Jurkat, Clone E6-1 (cell line): ENCODE data around the gene KITLG.
"Not testable (repeated sequence)": the region's sequence is repeated elsewhere in the genome, so short reads cannot be mapped to it uniquely, and the experiment has no call there.

Source experiments
- DNase-seq: peaks from one replicate; pipeline ENCODE4 v3.0.0-alpha.2; 2011; ENCODE audit warnings: low read depth, low spot score
- H3K4me3 ChIP-seq: 2 replicates; pipeline ENCODE4 v1.5.1; 2011; ENCODE audit warnings: mild to moderate bottlenecking, low read length, control low read depth, moderate library complexity

Gene KITLG

DNA sequence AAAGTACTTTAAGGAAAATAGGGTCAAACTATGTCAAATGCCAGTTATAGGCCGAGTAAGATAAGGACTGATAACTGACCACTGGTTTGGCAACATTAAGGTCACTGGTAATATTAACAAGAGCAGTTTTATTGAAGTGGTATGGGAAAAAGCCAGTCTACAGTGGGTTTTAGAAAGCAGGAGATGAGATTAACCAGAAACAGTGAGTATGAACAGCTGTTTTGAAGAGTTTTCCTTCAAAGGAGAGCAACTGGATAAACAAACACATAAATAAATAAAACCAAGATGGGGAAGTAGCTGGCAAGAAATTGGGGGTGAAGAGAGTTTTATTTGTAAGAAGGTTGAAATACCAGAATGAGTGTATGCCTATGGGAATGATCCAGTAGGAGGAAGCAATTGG, 30.3 kb downstream of the KITLG start:
- no peak overlapping the region for H3K4me3 ChIP-seq
- no peak for DNase-seq

DNA sequence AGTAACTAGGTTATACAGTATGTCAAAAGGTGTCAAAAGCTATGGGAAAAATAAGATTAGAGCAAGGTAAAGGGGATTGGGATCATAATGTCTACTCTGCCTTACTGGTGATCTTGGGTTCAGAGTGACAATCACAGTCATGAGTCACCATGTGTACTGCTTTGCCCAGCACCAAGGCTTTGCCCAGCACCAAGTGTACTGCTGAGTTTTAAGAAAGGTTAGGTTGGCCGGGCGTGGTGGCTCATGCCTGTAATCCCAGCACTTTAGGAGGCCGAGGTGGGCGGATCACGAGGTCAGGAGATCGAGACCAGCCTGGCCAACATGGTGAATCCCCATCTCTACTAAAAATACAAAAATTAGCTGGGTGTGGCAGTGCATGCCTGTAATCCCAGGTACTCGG, 32.3 kb downstream of the KITLG start:
- not testable (repeated sequence) for H3K4me3 ChIP-seq, DNase-seq

DNA sequence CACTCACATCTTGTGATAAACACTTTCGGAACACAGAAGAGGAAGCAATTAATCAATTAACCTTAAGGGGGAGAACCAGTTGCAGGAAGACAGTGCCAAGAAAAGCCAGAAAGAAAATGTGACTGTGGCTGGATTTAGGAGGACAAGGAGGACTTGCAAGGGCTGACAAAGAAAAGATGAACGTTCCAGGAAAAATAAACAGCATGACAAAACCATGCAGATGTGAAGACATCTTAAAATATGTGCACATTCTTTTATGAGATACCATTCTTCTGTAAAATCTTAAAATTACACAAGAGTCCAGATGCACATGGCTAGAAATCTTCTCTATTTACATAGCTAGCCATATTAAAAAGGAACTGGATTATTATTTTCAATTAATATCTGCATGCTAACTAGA, 33.4 kb downstream of the KITLG start:
- no peak overlapping the region for H3K4me3 ChIP-seq
- DNase-seq: no peak

DNA sequence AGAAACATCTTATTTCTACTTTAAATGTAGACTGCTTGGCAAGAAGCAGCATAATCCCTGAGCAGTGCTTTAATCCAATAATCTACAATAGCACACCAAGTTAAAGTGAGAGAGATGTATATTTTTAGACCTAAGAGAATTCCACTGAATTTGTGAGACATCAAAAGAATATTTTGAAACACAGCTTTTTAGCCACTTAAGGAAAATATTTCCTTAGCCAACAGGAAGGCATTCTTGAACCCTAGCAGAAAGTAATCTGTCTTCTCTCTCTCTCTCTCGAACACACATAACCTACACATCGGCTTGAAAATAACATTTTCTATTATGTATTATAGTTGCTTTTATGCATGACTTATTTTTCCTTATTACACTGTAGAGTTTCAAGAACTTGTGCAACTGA, 34.0 kb downstream of the KITLG start:
- no peak for DNase-seq
- no peak overlapping the region for H3K4me3 ChIP-seq

DNA sequence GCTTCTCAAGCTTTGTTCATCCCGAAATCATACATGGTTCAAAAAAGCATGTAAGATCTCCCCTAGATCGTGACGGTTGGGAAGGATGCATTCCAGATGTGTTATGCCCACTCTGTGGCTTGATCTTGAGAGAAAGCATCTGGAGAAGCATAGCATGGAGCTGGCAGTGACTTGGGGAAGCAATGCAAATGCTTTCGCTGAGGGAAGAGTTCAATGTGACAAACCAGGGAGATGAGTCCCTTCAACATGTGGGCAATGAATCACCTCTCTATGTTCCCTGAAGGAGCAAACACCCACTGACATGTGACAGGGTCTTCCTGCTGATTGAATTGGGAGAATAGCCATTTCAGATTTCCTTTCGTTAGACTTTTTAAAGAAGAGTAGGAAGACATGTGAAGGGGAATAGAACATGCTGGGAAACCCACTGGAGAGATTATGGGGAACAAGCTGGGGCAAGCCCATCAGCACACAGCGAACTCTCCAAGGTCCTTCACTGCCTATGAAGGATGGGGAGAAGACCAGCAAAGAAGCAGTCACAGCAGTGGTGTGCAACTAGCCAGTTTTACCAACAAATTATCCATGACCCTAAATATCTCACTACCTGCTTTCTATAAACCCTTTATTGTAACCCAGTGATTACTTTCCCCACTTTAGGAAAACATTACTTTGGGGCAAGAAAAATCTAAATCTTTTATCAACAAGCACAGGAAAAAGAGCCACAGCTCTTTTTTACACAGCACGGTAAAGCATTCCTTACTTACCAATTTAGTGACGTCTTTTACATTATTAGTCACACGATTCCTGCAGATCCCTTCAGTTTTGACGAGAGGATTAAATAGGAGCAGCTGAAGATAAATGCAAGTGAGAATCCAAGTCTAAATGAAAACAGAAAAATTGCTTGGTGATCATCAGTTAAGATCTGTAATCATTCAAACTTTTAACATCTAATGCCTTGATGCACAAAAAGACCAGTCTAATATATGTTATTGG, 35.0 kb downstream of the KITLG start:
- no peak overlapping the region for H3K4me3 ChIP-seq
- no peak for DNase-seq

DNA sequence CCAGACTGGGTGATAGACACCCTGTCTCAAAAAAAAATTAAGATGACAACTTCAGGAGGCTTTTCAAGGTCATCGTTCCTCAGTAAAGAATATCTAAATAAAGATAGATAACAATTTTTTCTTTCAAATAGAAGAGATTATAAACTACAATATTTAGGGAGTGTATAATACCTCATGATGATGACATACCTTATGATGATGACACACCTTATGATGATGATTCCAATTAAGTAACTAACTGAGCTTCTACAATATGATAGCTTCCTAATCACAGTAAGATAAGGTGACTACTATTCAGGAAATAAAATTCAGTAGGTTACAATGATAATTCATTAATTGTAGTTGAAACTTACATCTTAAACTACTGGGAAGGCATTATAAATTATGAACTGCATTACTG, 40.4 kb downstream of the KITLG start:
- H3K4me3 ChIP-seq: no peak overlapping the region
- DNase-seq: no peak

DNA sequence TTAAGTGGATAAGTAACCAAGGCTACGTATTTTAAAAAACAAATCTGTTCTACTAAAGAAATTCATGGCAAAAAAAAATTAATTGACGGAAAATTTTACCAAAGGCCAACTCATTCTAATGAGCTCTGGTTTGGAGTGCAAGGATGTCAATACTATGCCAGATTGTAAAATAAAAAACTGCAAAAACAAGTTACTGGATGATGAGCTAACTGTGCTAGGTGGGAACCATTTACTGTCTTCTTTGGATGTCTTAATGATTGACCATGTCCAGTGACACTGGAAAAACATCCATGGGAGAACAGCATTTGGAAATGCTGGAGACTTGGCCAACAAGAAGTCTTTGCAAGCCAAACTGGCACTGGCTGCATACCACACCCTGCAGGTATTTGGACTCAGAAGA, 41.6 kb downstream of the KITLG start:
- no peak overlapping the region for H3K4me3 ChIP-seq
- DNase-seq: no peak

DNA sequence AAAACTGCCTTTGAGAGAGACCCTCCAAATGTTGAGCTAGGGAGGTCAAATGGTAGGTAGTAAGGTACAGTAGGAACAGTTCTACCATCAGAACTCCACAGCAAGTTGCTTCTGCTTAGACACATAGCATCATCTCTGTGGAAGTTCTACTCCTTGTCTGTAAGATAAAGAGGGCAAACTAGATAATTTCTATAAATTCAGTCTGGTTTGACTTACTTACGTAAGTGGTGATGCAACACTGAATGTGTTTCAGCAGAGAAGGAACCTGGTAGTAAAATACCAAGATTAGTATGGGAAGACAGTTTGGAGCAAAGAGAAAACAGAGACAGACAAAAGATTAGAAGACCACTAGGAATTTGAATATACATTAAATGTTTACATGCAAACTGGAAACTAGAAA, 42.0 kb downstream of the KITLG start:
- no peak for DNase-seq
- no peak overlapping the region for H3K4me3 ChIP-seq

DNA sequence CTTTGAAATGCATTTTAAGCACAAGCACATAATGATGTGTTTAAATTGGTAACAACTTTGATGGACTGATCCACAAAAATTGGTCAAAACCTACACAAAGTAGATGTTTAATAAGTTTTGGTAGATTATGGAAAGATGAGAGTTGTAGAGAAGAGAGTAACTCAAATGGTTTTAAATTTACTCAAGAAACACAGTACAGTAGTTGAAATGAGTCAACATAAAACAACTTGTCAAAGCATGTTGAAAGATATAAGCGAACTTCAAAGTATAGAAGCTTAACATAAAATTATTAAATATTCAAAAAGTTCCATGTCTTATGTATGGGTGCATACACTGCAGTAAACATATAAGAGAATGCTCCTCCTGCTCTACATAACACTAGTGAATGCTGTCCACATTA, 49.4 kb downstream of the KITLG start:
- no peak overlapping the region for H3K4me3 ChIP-seq
- DNase-seq: no peak

DNA sequence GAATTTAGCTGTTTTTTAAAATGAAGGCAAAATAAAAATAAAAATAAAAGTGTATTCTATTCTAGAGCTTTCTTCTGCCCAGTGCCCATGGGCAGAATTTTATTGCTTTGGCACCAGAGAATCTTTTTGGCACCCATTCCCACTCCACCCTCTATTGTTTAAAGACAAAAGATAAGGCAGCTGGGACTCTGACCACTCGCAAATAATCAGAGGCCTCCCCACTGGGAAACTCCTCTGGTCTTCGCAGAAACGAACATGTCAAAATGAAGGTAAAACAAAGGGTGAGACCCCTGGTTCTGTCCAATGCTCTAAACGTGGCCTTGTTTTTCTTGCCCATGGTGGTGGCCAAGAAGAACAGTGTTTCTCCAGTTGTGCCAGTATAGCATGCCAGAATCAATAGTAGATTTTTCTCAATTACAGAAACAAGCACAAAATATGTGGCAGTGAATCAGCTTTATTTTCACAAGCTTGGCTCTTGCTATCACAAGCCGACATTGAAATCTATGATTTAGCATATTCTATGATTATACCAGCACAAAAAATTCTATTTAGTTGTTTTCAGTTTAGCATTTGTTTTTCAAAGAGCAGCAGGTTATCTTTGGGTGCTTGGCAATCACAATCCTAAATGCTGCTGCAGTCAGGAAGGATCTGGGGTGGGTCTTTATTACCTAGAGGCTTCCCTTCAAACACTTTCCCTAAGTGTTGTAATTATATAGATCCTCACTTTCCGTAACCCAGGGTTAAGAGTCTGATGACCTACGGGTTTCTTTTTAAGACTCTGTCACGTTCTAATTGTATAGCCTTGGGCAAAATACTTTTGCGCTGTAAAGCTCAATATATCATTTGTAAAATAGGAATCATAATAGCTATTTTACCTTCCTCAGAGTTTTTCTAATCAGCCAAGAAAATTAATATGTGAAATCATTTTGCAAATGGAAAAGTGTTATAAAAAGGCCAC, 50.5 kb downstream of the KITLG start:
- DNase-seq: no peak
- no peak overlapping the region for H3K4me3 ChIP-seq

DNA sequence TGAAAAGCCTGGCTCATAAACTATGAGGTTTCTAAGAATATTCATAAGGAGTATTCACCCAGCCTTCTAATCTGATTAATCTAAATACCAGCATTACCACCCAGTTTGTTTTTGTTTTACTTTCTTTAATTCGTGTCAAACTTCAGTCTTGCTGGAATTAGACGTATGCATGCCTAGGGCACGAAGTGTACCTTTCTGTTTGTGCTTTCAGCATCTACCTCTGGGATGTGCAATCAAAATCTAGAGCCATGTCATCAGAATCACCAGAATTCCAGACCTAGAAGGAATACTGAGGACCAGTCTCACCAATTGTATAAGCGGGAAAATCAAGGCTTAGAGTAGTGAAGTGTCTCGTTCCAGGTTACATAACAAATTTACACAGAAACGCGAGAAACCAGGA, 57.3 kb downstream of the KITLG start:
- no peak for DNase-seq
- no peak overlapping the region for H3K4me3 ChIP-seq

DNA sequence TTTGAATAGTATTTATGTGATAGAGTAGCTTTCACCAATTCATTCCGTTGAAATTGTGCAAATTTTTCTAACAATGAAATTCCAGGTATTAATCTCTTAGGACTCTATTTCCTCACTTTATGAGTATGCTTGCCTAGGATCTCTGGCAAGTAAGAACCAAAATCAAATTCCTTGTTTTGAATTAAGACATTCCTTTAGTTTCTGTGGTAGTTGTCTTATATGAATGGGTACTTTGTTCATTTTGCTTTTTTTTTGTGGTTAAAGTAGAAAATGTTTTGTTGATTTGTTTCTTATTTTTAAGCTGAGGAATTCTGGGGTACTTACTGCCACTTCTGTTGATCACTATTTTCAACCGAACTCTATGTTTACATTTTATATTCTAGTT, 59.8 kb downstream of the KITLG start:
- no peak overlapping the region for H3K4me3 ChIP-seq
- no peak for DNase-seq

DNA sequence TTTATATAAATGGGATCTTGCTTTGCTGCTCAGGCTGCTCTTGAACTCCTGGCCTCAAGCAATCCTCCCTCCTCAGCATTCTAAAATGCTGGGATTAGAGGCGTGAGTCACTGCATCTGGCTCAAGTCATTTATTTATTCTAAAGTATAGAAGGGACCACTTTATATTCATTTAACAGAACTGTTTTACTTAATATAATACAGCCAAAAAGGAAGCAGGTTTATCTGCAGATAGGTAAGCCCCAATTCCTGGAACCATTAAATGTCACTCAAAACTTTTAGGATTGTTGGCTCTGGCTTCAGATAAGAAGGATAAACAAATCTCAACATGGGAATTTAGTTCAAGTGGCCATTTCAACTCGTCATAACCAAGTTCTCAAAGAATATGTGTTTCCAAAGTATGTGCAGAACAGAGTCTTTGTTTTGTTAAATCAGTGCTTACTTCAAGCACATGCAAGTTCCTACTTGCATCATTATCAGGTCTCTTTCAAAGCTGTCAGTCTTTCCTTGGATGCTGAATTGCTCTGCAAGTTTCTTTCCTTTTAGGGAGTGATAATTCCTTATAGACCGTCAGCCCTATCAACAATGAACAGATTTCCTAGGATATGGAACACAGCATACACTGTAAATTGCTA, 60.4 kb downstream of the KITLG start:
- no peak for DNase-seq
- no peak overlapping the region for H3K4me3 ChIP-seq

DNA sequence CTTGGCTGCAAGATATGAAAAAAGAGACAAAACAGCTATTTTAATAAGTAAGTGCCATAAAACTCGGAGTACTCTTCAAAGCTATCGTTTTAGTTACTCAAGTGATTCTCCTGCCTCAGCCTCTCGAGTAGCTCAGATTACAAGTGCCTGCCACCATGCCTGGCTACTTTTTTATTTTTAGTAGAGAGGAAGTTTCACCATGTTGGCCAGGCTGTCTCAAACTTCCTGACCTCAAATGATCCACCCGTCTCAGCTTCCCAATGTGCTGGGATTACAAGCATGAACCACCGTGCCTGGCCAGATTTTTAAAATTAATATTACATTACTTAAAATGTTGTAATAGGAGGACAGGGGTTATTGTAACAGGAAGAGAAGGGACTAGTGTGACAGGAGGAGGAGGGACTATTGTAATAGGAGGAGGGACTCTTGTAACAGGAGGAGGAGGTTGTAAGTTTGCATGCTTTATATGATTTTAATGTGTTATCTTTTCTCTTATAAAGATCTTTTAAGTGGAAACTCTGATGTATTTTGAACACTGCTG, 61.3 kb downstream of the KITLG start:
- H3K4me3 ChIP-seq: no peak overlapping the region
- DNase-seq: no peak

DNA sequence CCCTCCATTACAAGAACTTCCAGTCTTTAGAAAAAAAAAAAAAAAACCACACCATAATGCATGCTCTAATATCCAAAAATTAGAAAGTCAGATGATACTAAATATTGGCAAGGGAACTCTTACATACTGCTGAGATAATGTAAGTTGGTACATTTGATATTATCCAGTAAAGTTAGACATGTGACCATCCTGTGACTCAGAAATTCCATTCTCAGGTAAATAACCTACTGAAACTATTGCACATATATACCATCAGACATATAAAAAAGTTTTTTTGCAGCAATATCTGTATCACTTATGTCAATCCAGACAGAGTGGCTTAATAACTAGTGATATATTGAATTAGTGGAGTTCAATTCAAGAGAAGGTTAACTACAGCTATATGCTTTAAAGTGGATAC, 63.5 kb downstream of the KITLG start:
- no peak overlapping the region for H3K4me3 ChIP-seq
- no peak for DNase-seq

DNA sequence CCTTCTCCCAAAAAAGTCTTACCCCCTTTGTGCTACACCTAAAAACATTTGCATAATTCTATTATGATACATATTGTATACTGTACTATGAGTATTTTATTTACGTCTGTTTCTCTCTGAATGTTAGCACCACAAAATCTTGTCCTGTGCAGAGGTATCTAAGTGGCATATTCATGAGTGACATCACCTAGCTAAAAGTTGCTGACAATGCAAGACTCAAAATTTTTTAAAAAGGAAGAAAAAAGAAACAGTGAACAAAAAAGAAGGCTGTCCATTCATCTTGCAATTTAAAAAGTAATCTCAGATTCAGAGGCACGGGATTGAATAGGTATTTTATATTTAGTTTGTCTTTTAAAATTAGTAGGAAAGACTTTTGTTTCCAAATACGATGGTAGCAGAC, 69.4 kb downstream of the KITLG start:
- H3K4me3 ChIP-seq: no peak overlapping the region
- no peak for DNase-seq

DNA sequence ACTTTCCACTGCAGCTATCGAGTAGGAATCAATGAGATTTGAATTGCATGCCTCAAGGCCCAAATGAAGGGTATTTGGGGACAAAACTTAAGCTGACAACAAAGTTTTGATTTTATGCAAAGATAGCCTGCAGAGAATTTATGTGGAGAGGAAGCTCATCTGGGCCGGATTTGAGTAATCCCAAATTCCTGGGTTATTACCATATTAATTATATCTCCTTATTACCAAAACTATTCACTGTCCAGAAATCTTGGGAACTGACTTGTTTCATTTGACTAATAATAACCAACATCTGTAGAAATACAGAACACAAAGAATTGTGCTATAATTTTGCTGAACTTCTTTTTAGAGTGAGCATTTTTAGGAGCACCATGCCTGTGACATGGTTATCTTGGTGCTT, 70.4 kb downstream of the KITLG start:
- H3K4me3 ChIP-seq: no peak overlapping the region
- DNase-seq: no peak

DNA sequence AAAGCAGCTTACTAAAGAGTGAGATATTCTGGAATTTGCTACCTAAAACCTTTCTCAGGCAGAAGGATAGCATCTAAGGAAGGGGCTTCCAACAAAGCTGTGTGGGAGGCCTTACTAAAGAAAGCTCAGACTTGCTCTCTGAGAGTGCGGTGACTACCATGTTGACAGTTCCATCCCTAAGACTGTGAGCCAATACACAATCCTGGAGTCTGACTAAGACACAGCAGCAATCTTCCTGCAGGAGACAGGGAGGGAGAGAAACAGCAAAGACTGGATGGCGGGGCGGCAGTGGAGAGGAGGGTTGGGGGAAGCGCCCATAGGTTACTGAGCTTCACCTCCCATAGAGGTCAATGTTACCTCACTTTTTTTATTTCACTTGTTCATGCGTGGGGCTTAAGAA, 70.9 kb downstream of the KITLG start:
- DNase-seq: no peak
- H3K4me3 ChIP-seq: no peak overlapping the region

DNA sequence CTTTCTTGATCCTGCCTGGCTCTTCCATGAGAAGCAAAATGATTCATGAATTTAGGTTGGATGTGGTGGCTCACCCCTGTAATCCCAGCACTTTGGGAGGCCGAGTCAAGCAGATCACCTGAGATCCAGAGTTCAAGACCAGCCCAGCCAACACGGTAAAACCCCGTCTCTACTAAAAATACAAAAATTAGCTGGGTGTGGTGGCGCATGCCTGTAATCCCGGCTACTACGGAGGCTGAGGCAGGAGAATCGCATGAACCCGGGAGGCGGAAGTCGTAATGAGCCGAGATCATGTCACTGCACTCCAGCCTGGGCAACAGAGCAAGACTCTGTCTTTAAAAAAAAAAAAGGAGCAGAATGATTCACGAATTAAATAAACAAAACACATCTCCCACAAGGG, 72.4 kb downstream of the KITLG start:
- H3K4me3 ChIP-seq, DNase-seq: not testable (repeated sequence)
